ENCODE results near the gene MYORG.

Gene MYORG

GRCh38 chr9:34384368-34385165 is 7.9 kb upstream of the MYORG start:
- DNase-seq: peak; percentile 29 to 45

- no peak for DNase-seq
Measured at GRCh38 chr9:34383904-34384303, 7.2 kb upstream of the MYORG start.

- no peak for DNase-seq
Measured at GRCh38 chr9:34382879-34383278, 6.2 kb upstream of the MYORG start.

- DNase-seq: no peak
Measured at GRCh38 chr9:34382054-34382453, 5.4 kb upstream of the MYORG start.

- DNase-seq: no peak
Measured at GRCh38 chr9:34381323-34381722, 4.6 kb upstream of the MYORG start.

- peak; percentile 74 to 84 for DNase-seq
Measured at GRCh38 chr9:34380511-34381315, 4.0 kb upstream of the MYORG start.

GRCh38 chr9:34380034-34380510 is 3.4 kb upstream of the MYORG start:
- DNase-seq: no peak

- peak; percentile 84 to 89 for DNase-seq
Measured at GRCh38 chr9:34379334-34380033, 2.8 kb upstream of the MYORG start.

GRCh38 chr9:34378376-34379060 is 1.8 kb upstream of the MYORG start:
- no peak for DNase-seq

- peak in 1 of 2 donors; percentile 9 for DNase-seq
Measured at GRCh38 chr9:34377404-34377746, 677 bp upstream of the MYORG start.

GRCh38 chr9:34375901-34376595 is 650 bp downstream of the MYORG start:
- DNase-seq: no peak

- no peak for DNase-seq
Measured at GRCh38 chr9:34374905-34375552, 1.7 kb downstream of the MYORG start.

- no peak for DNase-seq
Measured at GRCh38 chr9:34374339-34374738, 2.4 kb downstream of the MYORG start.

- no peak for DNase-seq
Measured at GRCh38 chr9:34373749-34374148, 2.9 kb downstream of the MYORG start.

GRCh38 chr9:34372467-34373011 is 4.2 kb downstream of the MYORG start:
- no peak for DNase-seq

- no peak for DNase-seq
Measured at GRCh38 chr9:34371886-34372466, 4.7 kb downstream of the MYORG start.

- DNase-seq: no peak
Measured at GRCh38 chr9:34370970-34371880, 5.5 kb downstream of the MYORG start.

GRCh38 chr9:34370335-34370969 is 6.2 kb downstream of the MYORG start:
- no peak for DNase-seq

- no peak for DNase-seq
Measured at GRCh38 chr9:34369636-34370035, 7.1 kb downstream of the MYORG start.

Measured in inflammatory macrophage (primary cell).